SW 1271 (cell line): ENCODE results near the gene STARD4.
A peak's percentile ranks its signal among the peaks of the same experiment; 100 is the strongest.

Source experiments
- DNase-seq, 2 experiments: peaks; one replicate each; lab custom pipeline; 2025; lab: John Stamatoyannopoulos, UW

The STARD4 gene

GRCh38 chr5:111528056-111528455 lies 15.7 kb upstream of the STARD4 start:
- DNase-seq, result no peak

DNA sequence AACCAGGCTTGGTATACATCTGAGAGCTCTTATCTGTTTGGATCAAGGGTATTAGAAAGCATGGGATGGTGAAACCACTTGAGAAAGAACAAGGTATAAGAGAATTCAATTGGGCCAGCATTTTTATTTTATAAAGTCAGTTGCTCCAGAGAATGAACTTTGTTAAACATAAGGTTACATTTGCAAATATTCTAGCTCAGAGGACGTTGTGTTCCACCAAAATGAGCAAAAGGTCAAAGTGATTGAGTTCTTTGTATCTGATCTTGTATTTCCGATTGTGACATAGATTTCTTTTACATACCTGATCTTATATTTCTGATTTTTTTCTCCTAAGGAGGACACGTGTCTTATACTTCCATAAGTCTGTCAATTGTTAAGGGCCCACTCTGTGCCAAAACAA lies 8.6 kb upstream of the STARD4 start:
- DNase-seq, result no peak

DNA sequence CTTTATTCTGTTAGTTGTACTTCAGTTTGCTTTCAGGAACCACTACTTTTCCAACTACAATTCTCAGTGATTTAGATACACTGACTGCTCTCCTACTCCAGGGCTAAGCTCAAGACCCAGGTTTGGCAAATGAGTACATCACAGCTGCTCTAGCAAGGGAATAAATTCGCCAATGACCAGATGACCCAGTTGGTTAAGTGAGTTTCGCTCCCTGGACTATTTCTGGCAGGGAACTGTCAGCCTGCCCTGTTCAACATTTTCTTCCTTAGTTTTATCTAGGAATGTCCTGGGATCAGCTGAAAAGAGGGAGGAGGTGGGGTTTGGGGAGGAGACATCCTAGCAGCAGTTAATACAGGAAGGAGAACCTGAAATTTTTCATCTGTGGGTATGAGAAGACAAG lies 6.4 kb upstream of the STARD4 start:
- no peak for DNase-seq

- no peak for DNase-seq
These were observed 5.6 kb upstream of the STARD4 start for GRCh38 chr5:111517853-111518501.

GRCh38 chr5:111514087-111514486 lies 1.8 kb upstream of the STARD4 start:
- no peak for DNase-seq

DNA sequence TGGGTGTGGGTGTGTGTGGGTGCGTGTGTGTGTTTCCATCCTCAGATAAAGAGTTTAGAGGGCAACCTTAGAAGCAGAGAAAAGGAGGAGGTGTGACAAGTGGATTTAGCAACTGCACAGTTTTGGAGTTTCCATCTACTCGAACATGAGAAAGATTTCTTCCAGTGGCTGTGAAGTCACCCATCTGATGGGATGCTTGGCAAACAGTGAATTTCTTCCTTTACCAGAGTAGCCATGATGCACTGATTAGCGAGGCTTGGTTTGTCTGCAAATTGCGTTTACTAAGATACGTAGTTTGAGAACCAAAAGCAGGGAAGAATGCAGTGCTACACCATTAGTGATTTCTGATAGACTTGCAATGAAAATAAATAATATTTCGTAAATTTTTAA lies 791 bp upstream of the STARD4 start:
- DNase-seq, result no peak

DNA sequence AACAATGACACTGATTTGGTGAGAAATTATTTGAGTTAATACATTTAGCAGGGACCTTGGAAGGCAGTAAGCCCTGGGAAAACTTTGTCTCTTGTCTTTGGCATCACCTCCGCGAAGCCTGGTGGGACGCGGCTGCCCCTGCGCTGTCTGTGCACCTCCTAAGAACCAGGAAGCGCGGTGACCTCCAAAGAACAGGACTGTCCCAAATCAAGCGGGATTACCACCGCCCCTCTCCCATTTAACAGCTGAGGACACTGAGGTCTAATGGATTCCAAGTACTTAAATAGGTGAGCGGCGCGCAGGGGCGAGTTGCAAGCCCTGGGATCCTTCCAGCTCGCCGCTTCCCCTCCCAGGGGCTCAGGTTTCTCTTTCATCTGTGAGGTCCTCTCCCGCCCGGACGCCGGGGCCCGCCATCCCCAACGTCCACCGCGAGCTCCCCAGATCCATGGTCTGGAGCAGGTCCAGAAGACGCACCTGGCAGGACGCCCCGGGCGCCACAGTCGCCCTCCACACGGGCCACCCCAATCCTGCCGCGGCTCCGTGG lies 432 bp downstream of the STARD4 start:
- peak in 1 of 2 experiments; percentile 50 for DNase-seq

- DNase-seq, result no peak
These were observed 1.0 kb downstream of the STARD4 start for GRCh38 chr5:111511174-111511830.

DNA sequence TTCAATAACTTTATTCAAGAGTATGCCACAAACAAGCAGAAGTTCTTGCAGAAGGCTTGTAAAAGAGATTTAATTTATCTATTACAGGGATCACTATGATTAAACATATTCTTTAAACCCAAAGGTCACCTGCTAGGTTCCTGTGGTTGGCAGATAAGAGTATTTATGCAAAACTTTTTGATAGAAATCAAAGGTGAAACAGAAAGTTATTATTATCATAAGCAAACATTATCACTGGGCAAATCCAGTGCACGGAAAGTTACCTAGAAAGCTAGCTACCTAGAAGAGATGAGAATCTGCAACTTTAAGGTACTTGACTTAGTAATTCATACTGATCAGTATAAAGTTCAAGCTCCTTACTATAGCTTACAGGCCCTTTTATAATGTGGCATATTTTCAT lies 3.2 kb downstream of the STARD4 start:
- no peak for DNase-seq

DNA sequence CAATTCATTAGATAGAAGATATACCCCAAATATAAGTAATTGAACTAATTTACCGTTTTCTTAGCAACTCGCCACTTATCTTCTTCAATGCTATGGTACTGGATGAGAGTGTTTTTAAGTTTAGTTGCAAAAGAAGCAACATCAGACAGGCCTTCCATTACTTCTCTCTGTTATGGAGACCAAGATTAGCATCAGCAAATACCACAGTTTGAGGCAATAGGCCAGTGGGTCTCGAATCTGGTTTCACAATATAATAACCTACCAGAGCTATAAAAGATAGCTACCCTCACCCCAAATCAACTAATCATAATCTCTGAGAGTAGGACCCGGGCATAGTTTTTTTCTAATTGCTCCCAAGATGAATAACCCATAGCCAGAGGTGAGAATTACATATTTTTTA lies 5.1 kb downstream of the STARD4 start:
- no peak for DNase-seq

DNA sequence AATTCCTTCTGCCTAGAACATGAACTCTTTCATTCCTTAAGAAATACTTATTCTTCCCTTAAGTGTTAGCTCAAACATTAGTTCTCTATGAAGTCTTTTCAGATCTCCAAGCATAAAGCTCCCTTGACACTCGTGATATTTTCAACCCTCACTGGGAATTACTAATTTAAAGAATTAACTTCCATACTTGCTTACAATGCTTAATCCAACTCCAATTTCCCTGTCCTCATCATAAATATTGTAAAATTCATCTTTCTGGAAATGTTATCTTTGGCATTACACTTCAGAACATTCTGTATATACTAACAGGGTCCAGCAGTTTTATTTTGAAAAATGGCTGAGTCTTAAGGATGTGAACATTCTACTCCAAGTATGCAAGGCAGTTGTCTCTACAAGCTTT lies 7.2 kb downstream of the STARD4 start:
- no peak for DNase-seq

- DNase-seq, result no peak
These were observed 9.4 kb downstream of the STARD4 start for GRCh38 chr5:111502956-111503355.

DNA sequence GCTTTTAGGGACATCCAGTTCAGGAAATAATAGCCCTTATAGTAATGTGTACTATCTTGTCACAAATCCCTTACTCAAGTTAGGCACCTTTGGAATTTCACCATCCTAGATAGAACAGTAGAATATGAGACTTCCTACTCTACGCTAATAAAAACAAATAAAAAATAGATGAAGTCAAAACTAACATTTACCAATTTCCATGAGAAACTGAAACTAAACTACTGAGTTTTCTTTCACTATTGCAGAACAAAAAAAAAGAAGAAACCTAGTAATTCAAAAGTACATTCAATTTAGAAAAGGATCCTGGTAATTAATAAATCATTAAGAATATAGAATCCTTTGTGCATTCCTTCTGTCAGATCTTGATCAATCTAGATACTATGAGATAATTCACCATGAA lies 14.0 kb downstream of the STARD4 start:
- DNase-seq, result no peak

GRCh38 chr5:111495159-111495558 lies 17.2 kb downstream of the STARD4 start:
- no peak for DNase-seq

- DNase-seq, result no peak
These were observed 17.9 kb downstream of the STARD4 start for GRCh38 chr5:111494355-111494999.

DNA sequence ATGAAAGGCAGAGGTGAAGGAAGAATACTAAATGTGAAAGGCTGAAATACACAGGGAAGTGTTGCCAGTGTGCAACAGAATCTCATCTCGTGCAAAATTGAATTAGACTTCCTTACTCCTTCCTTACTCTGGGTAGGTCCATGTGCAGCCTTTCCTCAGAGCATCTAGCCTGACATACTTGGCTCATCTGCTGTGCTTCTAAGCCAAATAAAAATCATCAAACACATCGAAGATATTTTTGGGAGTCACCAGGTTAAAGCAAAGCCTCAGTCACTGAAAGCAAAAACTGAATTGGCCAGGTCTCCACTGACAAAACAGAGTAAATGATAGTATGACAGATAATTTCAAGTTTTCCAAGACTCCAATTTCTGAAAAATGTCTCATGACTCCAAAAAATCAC lies 19.3 kb downstream of the STARD4 start:
- no peak for DNase-seq

DNA sequence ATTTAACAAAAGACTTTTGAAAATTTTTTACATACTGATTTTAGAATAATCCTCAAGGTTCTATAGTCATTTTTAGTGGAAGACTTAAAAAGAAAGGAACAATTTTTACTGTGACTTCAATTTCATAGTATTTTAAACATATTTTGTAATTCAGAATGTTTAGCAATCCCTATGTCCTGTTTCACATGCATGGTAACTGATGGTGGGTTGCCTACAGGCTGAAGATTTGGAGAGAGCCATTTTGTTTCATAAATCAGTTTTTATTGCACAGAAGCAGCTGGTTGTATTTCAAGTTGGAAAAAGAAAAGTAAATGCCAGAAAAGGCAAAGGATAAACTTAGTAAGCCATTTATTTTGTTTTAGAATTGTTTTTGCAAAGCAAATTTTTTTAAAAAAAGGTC lies 24.0 kb downstream of the STARD4 start:
- DNase-seq, result no peak

DNA sequence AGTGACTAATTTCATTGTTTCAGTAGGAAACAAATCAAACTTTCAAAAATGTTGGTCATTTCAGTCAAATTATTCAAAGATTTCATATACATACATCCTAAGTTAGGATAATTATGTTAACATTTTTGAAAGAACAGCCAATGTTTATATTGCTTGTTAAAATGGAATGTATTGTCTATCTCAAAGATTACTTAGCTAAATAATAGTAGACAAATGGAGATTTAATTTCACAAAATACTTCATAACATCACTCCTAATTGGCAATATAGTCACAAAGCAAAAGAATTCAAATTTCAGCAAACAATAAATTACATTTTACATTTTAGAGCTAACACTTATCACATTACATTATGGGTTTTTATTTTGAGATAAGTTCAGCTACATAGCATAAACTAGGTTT lies 25.4 kb downstream of the STARD4 start:
- DNase-seq, result no peak

DNA sequence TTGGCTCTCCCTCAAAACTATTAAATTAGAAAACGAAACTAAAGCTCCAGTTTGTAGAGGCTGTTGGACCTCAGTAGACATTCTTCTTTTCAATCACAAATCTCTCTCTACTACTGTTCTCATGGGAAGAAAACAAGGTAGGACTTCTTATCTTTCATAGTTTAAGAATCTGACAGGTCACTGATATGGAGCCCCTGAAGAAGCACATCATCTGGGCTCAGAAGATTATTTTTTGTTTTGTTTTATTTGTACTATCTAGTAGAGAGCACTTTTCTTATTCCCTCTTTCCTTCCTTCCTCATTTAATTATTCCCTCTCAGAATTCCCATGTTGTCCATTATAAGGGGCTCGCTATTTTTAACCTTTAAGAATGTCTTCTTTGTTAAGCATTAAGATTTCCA lies 26.3 kb downstream of the STARD4 start:
- no peak for DNase-seq

DNA sequence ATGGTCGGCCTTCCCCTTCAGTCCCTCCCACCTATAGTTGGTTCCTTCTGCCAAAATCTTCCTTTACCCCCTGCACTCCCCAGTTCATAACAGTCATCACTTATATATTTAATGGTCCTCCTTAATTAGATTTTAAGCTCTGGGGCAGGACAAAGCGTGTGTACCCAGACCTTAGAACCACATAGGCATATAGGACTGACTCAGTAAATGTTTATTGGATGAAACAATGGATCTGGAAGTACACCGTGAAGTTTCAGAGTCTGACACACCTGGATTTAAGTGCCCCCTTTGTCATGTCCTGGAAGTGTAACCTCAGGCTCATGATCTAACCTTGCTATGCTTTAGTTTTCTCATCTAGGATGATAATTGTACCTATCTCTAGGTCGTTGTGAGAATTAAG lies 32.0 kb downstream of the STARD4 start:
- DNase-seq, result no peak

DNA sequence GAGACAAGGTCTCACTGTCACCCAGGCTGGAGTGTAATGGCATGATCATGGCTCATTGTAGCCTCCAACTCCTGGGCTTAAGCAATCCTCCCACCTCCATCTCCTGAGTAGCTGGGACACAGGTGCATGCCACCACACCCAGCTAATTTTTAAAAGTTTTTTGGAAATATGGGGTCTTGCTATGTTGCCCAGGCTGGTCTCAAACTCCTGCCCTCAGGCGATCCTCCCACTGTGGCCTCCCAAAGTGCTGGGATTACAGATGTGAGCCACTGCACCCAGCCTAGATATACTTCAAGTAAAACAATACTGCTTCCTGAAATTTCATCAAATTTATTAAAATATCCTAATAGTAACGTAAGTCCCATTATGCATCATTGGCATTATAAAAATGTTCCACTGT lies 33.4 kb downstream of the STARD4 start:
- no peak for DNase-seq

GRCh38 chr5:111478266-111478665 lies 34.1 kb downstream of the STARD4 start:
- no peak for DNase-seq

DNA sequence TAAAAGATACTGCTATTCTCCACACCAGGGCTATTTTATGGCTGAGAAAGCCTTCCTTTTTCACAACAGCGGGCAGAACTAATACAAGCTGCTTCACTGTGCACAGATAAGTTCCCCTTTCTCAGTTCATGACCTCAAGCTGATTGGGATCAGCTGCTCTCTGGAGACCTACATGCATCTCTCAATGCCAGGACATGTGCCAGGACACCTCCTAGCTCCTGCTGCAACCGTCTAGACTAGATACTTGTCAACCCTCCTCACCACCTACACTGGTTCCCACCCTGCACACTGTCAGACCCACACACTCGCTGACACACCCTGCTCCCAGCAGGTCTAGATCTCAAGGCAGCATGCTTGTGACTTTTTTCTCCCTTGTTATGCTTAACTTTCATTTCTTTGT lies 39.8 kb downstream of the STARD4 start:
- DNase-seq, result no peak
